HG03432 (cell line): ENCODE measurements around the gene KIF26A.

ENCODE experiments used
- ATAC-seq: cut with Tn5 transposase; IDR thresholded peaks from one replicate; pipeline ENCODE4 v1.9.1; 2021; ENCODE audit warnings: mild to moderate bottlenecking, moderate library complexity; ENCODE audit not compliant: unreplicated experiment

The KIF26A gene

GRCh38 chr14:104154246-104154645 lies 15.9 kb downstream of the KIF26A start:
- ATAC-seq, result no peak

- no peak for ATAC-seq
Measured at GRCh38 chr14:104155513-104155912, 17.1 kb downstream of the KIF26A start.

- no peak for ATAC-seq
Measured at GRCh38 chr14:104156142-104156541, 17.8 kb downstream of the KIF26A start.

GRCh38 chr14:104157016-104157928 lies 18.9 kb downstream of the KIF26A start:
- ATAC-seq, result no peak

GRCh38 chr14:104158827-104159798 lies 20.7 kb downstream of the KIF26A start:
- no peak for ATAC-seq

GRCh38 chr14:104159990-104160389 lies 21.6 kb downstream of the KIF26A start:
- no peak for ATAC-seq

GRCh38 chr14:104161602-104162367 lies 23.4 kb downstream of the KIF26A start:
- no peak for ATAC-seq

GRCh38 chr14:104162495-104162894 lies 24.1 kb downstream of the KIF26A start:
- no peak for ATAC-seq

GRCh38 chr14:104163541-104163940 lies 25.2 kb downstream of the KIF26A start:
- no peak for ATAC-seq

GRCh38 chr14:104164041-104164440 lies 25.7 kb downstream of the KIF26A start:
- ATAC-seq, result no peak

GRCh38 chr14:104164512-104164911 lies 26.1 kb downstream of the KIF26A start:
- ATAC-seq, result no peak

GRCh38 chr14:104166698-104167097 lies 28.3 kb downstream of the KIF26A start:
- ATAC-seq, result no peak

- no peak for ATAC-seq
Measured at GRCh38 chr14:104168603-104169002, 30.2 kb downstream of the KIF26A start.

- no peak for ATAC-seq
Measured at GRCh38 chr14:104169005-104169698, 30.8 kb downstream of the KIF26A start.

- no peak for ATAC-seq
Measured at GRCh38 chr14:104169699-104170479, 31.5 kb downstream of the KIF26A start.

GRCh38 chr14:104171029-104171697 lies 32.8 kb downstream of the KIF26A start:
- no peak for ATAC-seq

GRCh38 chr14:104171895-104172294 lies 33.5 kb downstream of the KIF26A start:
- no peak for ATAC-seq

- no peak for ATAC-seq
Measured at GRCh38 chr14:104172349-104172748, 34.0 kb downstream of the KIF26A start.

- no peak for ATAC-seq
Measured at GRCh38 chr14:104172880-104173279, 34.5 kb downstream of the KIF26A start.
